Aorta (tissue), 5 donors: ENCODE data around the gene EPHA3. TPM values are rescaled to one million over a fixed set of nuclear protein-coding genes. Genes with fewer than 3 reads are reported as not detected.

Source experiments
- ATAC-seq: fragments of 200-7000 bp; cut with Tn5 transposase; one replicate; pipeline ENCODE4 v1.9.1; 2022; ENCODE audit warnings: moderate library complexity; ENCODE audit not compliant: low FRiP score
- DNase-seq, 2 donors: peaks; one replicate each; pipeline ENCODE4 v3.0.0-alpha.2; 2020
- H3K27ac ChIP-seq, 2 donors: one replicate each; pipeline ENCODE4 v1.5.1; 2013; ENCODE audit warnings: low read length in 2 of 2, mild to moderate bottlenecking in 2 of 2, moderate library complexity in 2 of 2, control low read depth in 1 of 2, inconsistent platforms in 1 of 2, low read depth in 1 of 2
- H3K27me3 ChIP-seq, 2 donors: one replicate each; pipeline ENCODE4 v1.6.1; 2013; ENCODE audit warnings: control low read depth in 1 of 2, low read length in 1 of 2, mild to moderate bottlenecking in 1 of 2, moderate library complexity in 1 of 2; ENCODE audit not compliant: insufficient read depth in 2 of 2, control insufficient read depth in 1 of 2
- H3K36me3 ChIP-seq, 2 donors: one replicate each; pipeline ENCODE4 v1.6.1; 2013; ENCODE audit warnings: control low read depth in 1 of 2, low read length in 1 of 2, mild to moderate bottlenecking in 1 of 2; ENCODE audit not compliant: insufficient read depth in 2 of 2, control insufficient read depth in 1 of 2
- H3K4me1 ChIP-seq, 2 donors: one replicate each; pipeline ENCODE4 v1.6.1; 2013; ENCODE audit warnings: low read length in 2 of 2, control low read depth in 1 of 2, mild to moderate bottlenecking in 1 of 2, moderate library complexity in 1 of 2; ENCODE audit not compliant: insufficient read depth in 2 of 2, control insufficient read depth in 1 of 2
- H3K4me3 ChIP-seq, 2 donors: one replicate each; pipeline ENCODE4 v1.5.1; 2013; ENCODE audit warnings: low read length in 2 of 2, control low read depth in 1 of 2, mild to moderate bottlenecking in 1 of 2
- H3K9me3 ChIP-seq: one replicate; pipeline ENCODE4 v1.6.1; 2013; ENCODE audit warnings: mild to moderate bottlenecking, low read length; ENCODE audit not compliant: control insufficient read depth
- WGBS, 2 donors: extraction: QIAGEN DNeasy Blood & Tissue Kit; methylation state at CpG; one replicate each; pipeline ENCODE4 v1.1.7; 2013; 5-methylcytosine and 5-hydroxymethylcytosine counted together
- intact Hi-C, 2 donors: fragments of 100-400 bp; cut with DNase I; formaldehyde crosslinking; loops; one replicate each; pipeline versions ENCODE4 v1.14.2 to v1.15.0; 2022
- polyA plus RNA-seq, 2 donors: library from polyadenylated mRNA; stranded (reverse); fragments of 200-250 nt; gene quantifications; one replicate each; pipeline ENCODE4 v1.2.3, GENCODE V29; 2013
- total RNA-seq, 2 donors: library from RNA; stranded (reverse); fragmentation: NEBNext Ultra II Directional; extraction: Animal tissue kit (Norgen Biotek cat#: 25700); gene quantifications; one replicate each; pipeline ENCODE4 v1.2.1, GENCODE V29; 2021
- donor health status: healthy with polysubstance abuse.
- donor health status: Bipolar disorder and iron deficiency.
- donor health status: DM: no; HTN: no; CAD: no.
- donor health status: DM: no; HTN: no; CAD: no.
- donor health status: DM: yes; HTN: yes; CAD: no.

Gene EPHA3
- total and polyA plus RNA-seq, 4 donors: 1.0 to 19.3 (median 6.7) TPM

- H3K27me3 ChIP-seq: no peaks in the 10 kb centered on the region
- 20 to 23% methylated on average over 5 of the region's 5 CpGs for WGBS, 2 donors
- H3K4me1 ChIP-seq: peaks cover 0 to 4% of the 10 kb centered on the region in 2 donors
- H3K36me3 ChIP-seq: no peaks in the 10 kb centered on the region
- intact Hi-C loops: no loop called here
- ATAC-seq: no peak
- H3K27ac ChIP-seq: no peak overlapping the region
- DNase-seq: no peak
- no peaks in the 10 kb centered on the region for H3K9me3 ChIP-seq
- no peak overlapping the region for H3K4me3 ChIP-seq
These were observed 119.8 kb downstream of the EPHA3 start for GRCh38 chr3:89227218-89227617.

- Histone ChIP-seq H3K36me3 (no peaks in the 10 kb centered on the region), H3K4me1 (peaks cover 0 to 4% of the 10 kb centered on the region in 2 donors), H3K4me3 (no peak overlapping the region), H3K27ac (no peak overlapping the region), H3K27me3 (no peaks in the 10 kb centered on the region), H3K9me3 (no peaks in the 10 kb centered on the region)
- intact Hi-C loops: no loop called here
- WGBS, 2 donors: 2 to 3% methylated on average over 2 of the region's 2 CpGs
- peak; percentile 52 for ATAC-seq
- DNase-seq: no peak
These were observed 120.2 kb downstream of the EPHA3 start for GRCh38 chr3:89227634-89228033.

GRCh38 chr3:89232155-89232554 is 124.7 kb downstream of the EPHA3 start:
- no peak overlapping the region for H3K27ac ChIP-seq
- intact Hi-C loops: no loop called here
- DNase-seq: no peak
- no peaks in the 10 kb centered on the region for H3K27me3 ChIP-seq
- peaks cover 0 to 4% of the 10 kb centered on the region in 2 donors for H3K4me1 ChIP-seq
- ATAC-seq: no peak
- H3K9me3 ChIP-seq: no peaks in the 10 kb centered on the region
- H3K4me3 ChIP-seq: no peak overlapping the region
- H3K36me3 ChIP-seq: no peaks in the 10 kb centered on the region
- WGBS, 2 donors: 97 to 100% methylated on average over 2 of the region's 2 CpGs

- no peak for DNase-seq
- no peak for ATAC-seq
- intact Hi-C loops: no loop called here
These were observed 127.2 kb downstream of the EPHA3 start for GRCh38 chr3:89234620-89235019.

GRCh38 chr3:89238846-89239245 is 131.4 kb downstream of the EPHA3 start:
- DNase-seq: no peak
- H3K4me3 ChIP-seq: no peak overlapping the region
- intact Hi-C loops: no loop called here
- no peak overlapping the region for H3K27ac ChIP-seq
- 43 to 50% methylated on average over 2 of the region's 2 CpGs for WGBS, 2 donors
- H3K4me1 ChIP-seq: no peaks in the 10 kb centered on the region
- H3K36me3 ChIP-seq: no peaks in the 10 kb centered on the region
- H3K27me3 ChIP-seq: no peaks in the 10 kb centered on the region
- no peak for ATAC-seq
- H3K9me3 ChIP-seq: no peaks in the 10 kb centered on the region

More at GRCh38 chr3:89234620-89235019, 127.2 kb downstream of the EPHA3 start:
- Histone ChIP-seq H3K9me3 (no peaks in the 10 kb centered on the region), H3K27me3 (no peaks in the 10 kb centered on the region), H3K36me3 (no peaks in the 10 kb centered on the region), H3K27ac (no peak overlapping the region), H3K4me3 (no peak overlapping the region), H3K4me1 (no peaks in the 10 kb centered on the region)

- Histone ChIP-seq H3K36me3 (no peaks in the 10 kb centered on the region), H3K4me3 (no peak overlapping the region), H3K27me3 (no peaks in the 10 kb centered on the region), H3K9me3 (no peaks in the 10 kb centered on the region), H3K4me1 (no peaks in the 10 kb centered on the region), H3K27ac (no peak overlapping the region)
- no peak for ATAC-seq
- intact Hi-C loops: no loop called here
- no peak for DNase-seq
- WGBS, 2 donors: 83% methylated on average over 1 of the region's 1 CpG
These were observed 132.4 kb downstream of the EPHA3 start for GRCh38 chr3:89239774-89240173.

GRCh38 chr3:89245612-89246011 is 138.2 kb downstream of the EPHA3 start:
- Histone ChIP-seq H3K27ac (no peak overlapping the region), H3K4me3 (no peak overlapping the region), H3K36me3 (no peaks in the 10 kb centered on the region), H3K9me3 (no peaks in the 10 kb centered on the region), H3K4me1 (no peaks in the 10 kb centered on the region), H3K27me3 (no peaks in the 10 kb centered on the region)
- intact Hi-C loops: no loop called here
- 96% methylated on average over 2 of the region's 2 CpGs for WGBS, 2 donors
- ATAC-seq (no peak), DNase-seq (no peak)

GRCh38 chr3:89246326-89246725 is 138.9 kb downstream of the EPHA3 start:
- ATAC-seq: no peak
- no peaks in the 10 kb centered on the region for H3K27me3 ChIP-seq
- no peak overlapping the region for H3K27ac ChIP-seq
- H3K36me3 ChIP-seq: no peaks in the 10 kb centered on the region
- WGBS, 2 donors: 90 to 93% methylated on average over 1 of the region's 1 CpG
- intact Hi-C loops: no loop called here
- H3K9me3 ChIP-seq: no peaks in the 10 kb centered on the region
- H3K4me1 ChIP-seq: no peaks in the 10 kb centered on the region
- no peak for DNase-seq
- no peak overlapping the region for H3K4me3 ChIP-seq

GRCh38 chr3:89250742-89251141 is 143.3 kb downstream of the EPHA3 start:
- DNase-seq (no peak), ATAC-seq (no peak)
- WGBS, 2 donors: 92% methylated on average over 1 of the region's 1 CpG
- Histone ChIP-seq H3K27me3 (no peaks in the 10 kb centered on the region), H3K36me3 (no peaks in the 10 kb centered on the region), H3K27ac (no peak overlapping the region), H3K4me3 (no peak overlapping the region), H3K9me3 (no peaks in the 10 kb centered on the region), H3K4me1 (no peaks in the 10 kb centered on the region)
- intact Hi-C loops: no loop called here
